SH-SY5Y (cell line): Measurements from ENCODE around the gene TMEM221.

Experiments used
- GATA2 ChIP-seq: IDR thresholded peaks from 2 replicates; pipeline ENCODE4 v1.6.1; 2011; ENCODE audit warnings: mild to moderate bottlenecking, low read depth, low read length
- GATA3 ChIP-seq: IDR thresholded peaks from 2 replicates; pipeline ENCODE4 v1.6.1; 2011; ENCODE audit warnings: low read depth, mild to moderate bottlenecking, low read length, moderate library complexity

DNA sequence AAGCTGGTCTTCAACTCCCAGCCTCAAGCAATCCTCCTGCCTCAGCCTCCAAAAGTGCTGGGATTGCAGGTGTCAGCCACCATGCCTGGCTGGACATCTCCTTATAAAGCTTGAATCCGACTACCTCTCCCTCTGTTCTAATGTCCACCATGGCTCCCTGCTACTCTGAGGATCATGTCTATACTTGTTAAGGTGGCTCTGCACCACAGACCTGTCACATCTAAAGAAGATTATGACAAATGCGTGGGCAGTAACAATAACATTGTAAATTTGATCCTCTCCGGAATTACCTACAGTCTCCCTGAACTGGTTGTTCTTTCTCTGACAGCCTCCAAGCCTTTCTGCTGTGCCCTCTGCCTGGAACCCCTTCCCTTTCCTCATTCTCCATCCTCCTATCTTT, 10.5 kb upstream of the TMEM221 start:
- TF ChIP-seq GATA2 (no peak), GATA3 (no peak)
